Gastrocnemius medialis (tissue), 4 donors: Measurements from ENCODE around the gene NPAS3. TPM values are rescaled to one million over a fixed set of nuclear protein-coding genes. Genes with fewer than 3 reads are reported as not detected.

Experiments used
- ATAC-seq, 2 donors: fragments of 150-250 bp; one replicate each; pipeline ENCODE4 v1.9.1; 2016
- DNase-seq, 2 donors: peaks; one replicate each; pipeline ENCODE4 v3.0.0-alpha.2; 2019
- H3K27ac ChIP-seq, 4 donors: fragments of 200-600 bp; sonication (generic); 1 replicate in 1 of 4; 2 replicates in 3 of 4; pipeline ENCODE4 v1.5.1; 2016 to 2018; ENCODE audit warnings: mild to moderate bottlenecking in 2 of 4, moderate library complexity in 1 of 4
- H3K27me3 ChIP-seq, 3 donors: fragments of 200-600 bp; sonication (generic) in 2 of 3; 1 replicate in 1 of 3; 2 replicates in 2 of 3; pipeline versions ENCODE4 v1.5.1 to v1.6.0; 2016 to 2019; ENCODE audit warnings: mild to moderate bottlenecking in 1 of 3, moderate library complexity in 1 of 3
- H3K36me3 ChIP-seq, 2 donors: fragments of 200-600 bp; sonication (generic) in 1 of 2; one replicate each; pipeline ENCODE4 v1.5.1; 2017 to 2018
- H3K4me1 ChIP-seq, 2 donors: fragments of 200-600 bp; sonication (generic) in 1 of 2; one replicate each; pipeline ENCODE4 v1.5.1; 2016 to 2017; ENCODE audit warnings: mild to moderate bottlenecking in 2 of 2
- H3K4me3 ChIP-seq, 4 donors: fragments of 200-600 bp; sonication (generic) in 3 of 4; 1 replicate in 1 of 4; 2 replicates in 3 of 4; pipeline ENCODE4 v1.5.1; 2016 to 2019; ENCODE audit warnings: mild to moderate bottlenecking in 2 of 4
- H3K9me3 ChIP-seq, 3 donors: fragments of 200-600 bp; sonication (generic) in 2 of 3; 1 replicate in 1 of 3; 2 replicates in 2 of 3; pipeline ENCODE4 v1.5.1; 2016 to 2019
- CTCF ChIP-seq, 5 experiments: fragments of 450-650 bp in 3 of 5; fragments of 200-600 bp in 2 of 5; sonication (generic) in 2 of 5; IDR thresholded peaks in 4 of 5; conservative IDR thresholded peaks in 1 of 5; 1 replicate in 4 of 5; 2 replicates in 1 of 5; pipeline ENCODE4 v1.5.1; 2016 to 2019; ENCODE audit warnings: antibody characterized with exemption in 5 of 5, mild to moderate bottlenecking in 3 of 5, moderate library complexity in 3 of 5
- POLR2A ChIP-seq, 2 donors: fragments of 450-650 bp; IDR thresholded peaks; one replicate each; pipeline ENCODE4 v1.6.1; 2017; ENCODE audit warnings: antibody characterized with exemption in 2 of 2, mild to moderate bottlenecking in 2 of 2, moderate library complexity in 2 of 2
- in situ Hi-C, 4 donors: fragments of 200-750 bp; cut with MboI; loops; one replicate each; pipeline versions ENCODE4 v1.15.0 to v1.8.0; 2017; ENCODE audit warnings: low sequenced_read_pairs in 4 of 4
- intact Hi-C: fragments of 100-400 bp; cut with DNase I; formaldehyde crosslinking; loops from one replicate; pipeline ENCODE4 v1.15.1; 2023; ENCODE audit warnings: low total_unique reads
- total RNA-seq, 4 donors: library from RNA; depleted of rRNA; stranded (reverse); fragments of >200 nt; gene quantifications; one replicate each; pipeline versions ENCODE4 v1.1.0 to v1.2.3, GENCODE V29; 2016

NPAS3 gene
- total RNA-seq, 4 donors from 2014 or later = 0.82 to 1.00 TPM; not detected in 2

DNA sequence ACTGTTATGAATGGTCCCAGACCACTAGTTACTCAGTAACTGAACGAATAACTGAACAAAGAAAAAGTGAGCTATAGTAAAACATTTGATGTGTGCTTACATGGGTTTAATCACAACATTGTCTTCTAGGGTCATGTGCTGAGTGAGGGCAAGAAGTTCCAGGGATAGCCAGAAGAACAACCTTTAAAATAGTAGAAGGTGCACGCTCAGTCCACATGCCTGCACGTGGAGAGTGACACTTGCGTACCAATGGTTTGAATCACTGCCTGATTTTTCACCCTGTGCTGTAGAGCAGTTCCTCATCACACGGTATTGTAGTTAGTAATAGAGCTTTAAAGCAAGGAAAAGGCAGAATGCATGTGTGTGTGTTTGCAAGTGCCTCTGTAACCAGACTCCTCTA, 788.0 kb downstream of the NPAS3 start:
- Histone ChIP-seq H3K4me3 (no peak overlapping the region), H3K27ac (no peak overlapping the region), H3K4me1 (no peaks in the 10 kb centered on the region), H3K36me3 (no peaks in the 10 kb centered on the region), H3K9me3 (no peaks in the 10 kb centered on the region), H3K27me3 (no peaks in the 10 kb centered on the region)
- in situ Hi-C loops (no loop called here), intact Hi-C loops (no loop called here)
- TF ChIP-seq CTCF (IDR thresholded peaks at IDR 0.05 in 4 of 5, conservative IDR thresholded peaks at IDR 0.05 in 1 of 5) (no peak), POLR2A (IDR thresholded peaks at IDR 0.05) (no peak)
- DNase-seq (no peak), ATAC-seq (no peak)

DNA sequence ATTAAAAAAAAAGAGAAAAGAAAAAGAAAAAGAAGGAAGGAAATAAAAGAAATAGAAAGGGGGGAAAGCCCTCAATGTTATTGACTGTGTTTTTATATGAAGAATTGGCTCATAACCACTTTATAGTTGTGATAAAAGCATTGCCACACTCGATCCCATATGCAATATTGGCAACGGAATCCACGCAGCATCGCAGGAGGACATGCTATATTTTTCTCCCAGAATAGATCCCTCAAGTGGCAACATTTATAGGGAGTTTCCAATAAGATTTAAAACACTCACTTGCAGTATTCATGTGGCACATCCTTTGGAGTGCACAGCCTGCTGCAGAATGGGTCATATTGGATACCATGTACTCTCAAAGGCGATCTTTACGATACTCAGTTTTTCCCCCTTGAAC, 788.9 kb downstream of the NPAS3 start:
- H3K27me3 ChIP-seq = no peaks in the 10 kb centered on the region
- in situ Hi-C loops = no loop called here
- no peak for ATAC-seq
- no peak overlapping the region for H3K27ac ChIP-seq
- H3K4me3 ChIP-seq = no peak overlapping the region
- intact Hi-C loops = no loop called here
- no peaks in the 10 kb centered on the region for H3K9me3 ChIP-seq
- H3K36me3 ChIP-seq = no peaks in the 10 kb centered on the region
- no peaks in the 10 kb centered on the region for H3K4me1 ChIP-seq
- TF ChIP-seq POLR2A (IDR thresholded peaks at IDR 0.05) = no peak
- no peak for TF ChIP-seq CTCF (IDR thresholded peaks at IDR 0.05 in 4 of 5, conservative IDR thresholded peaks at IDR 0.05 in 1 of 5)
- no peak for DNase-seq

- Histone ChIP-seq H3K4me3 (no peak overlapping the region), H3K9me3 (no peaks in the 10 kb centered on the region), H3K27ac (no peak overlapping the region), H3K36me3 (no peaks in the 10 kb centered on the region), H3K4me1 (no peaks in the 10 kb centered on the region), H3K27me3 (no peaks in the 10 kb centered on the region)
- DNase-seq = no peak
- in situ Hi-C loops (no loop called here), intact Hi-C loops (no loop called here)
- ATAC-seq = no peak
- TF ChIP-seq POLR2A (IDR thresholded peaks at IDR 0.05) (no peak), CTCF (IDR thresholded peaks at IDR 0.05 in 4 of 5, conservative IDR thresholded peaks at IDR 0.05 in 1 of 5) (no peak)
Observed at GRCh38 chr14:33728010-33728498, 789.4 kb downstream of the NPAS3 start.

- Histone ChIP-seq H3K4me1 (no peaks in the 10 kb centered on the region), H3K36me3 (no peaks in the 10 kb centered on the region), H3K4me3 (no peak overlapping the region), H3K9me3 (no peaks in the 10 kb centered on the region), H3K27ac (no peak overlapping the region), H3K27me3 (no peaks in the 10 kb centered on the region)
- intact Hi-C loops = no loop called here
- TF ChIP-seq POLR2A (IDR thresholded peaks at IDR 0.05) (no peak), CTCF (IDR thresholded peaks at IDR 0.05 in 4 of 5, conservative IDR thresholded peaks at IDR 0.05 in 1 of 5) (no peak)
- in situ Hi-C loops = no loop called here
- ATAC-seq (no peak), DNase-seq (no peak)
Observed at GRCh38 chr14:33730156-33730555, 791.5 kb downstream of the NPAS3 start.

DNA sequence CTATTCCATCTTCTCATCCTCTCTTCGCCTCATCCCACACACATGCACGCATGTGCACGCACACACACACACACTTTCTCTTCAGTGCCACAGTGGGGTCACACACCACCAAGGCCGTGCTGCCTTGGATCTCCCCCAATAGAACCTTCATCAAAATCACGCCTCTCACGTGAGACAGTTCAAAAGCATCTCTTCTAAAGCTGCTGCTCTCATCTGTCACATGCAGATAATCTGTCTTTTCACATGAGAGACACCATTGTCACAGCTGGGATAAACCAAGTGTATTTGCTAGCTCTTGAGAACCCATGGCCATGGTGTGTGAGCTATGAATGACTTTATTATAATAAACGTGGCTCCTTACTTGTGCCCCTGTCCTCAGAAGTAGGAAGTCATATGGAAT, 793.5 kb downstream of the NPAS3 start:
- Histone ChIP-seq H3K4me3 (no peak overlapping the region), H3K4me1 (no peaks in the 10 kb centered on the region), H3K27ac (no peak overlapping the region), H3K9me3 (no peaks in the 10 kb centered on the region), H3K36me3 (no peaks in the 10 kb centered on the region), H3K27me3 (no peaks in the 10 kb centered on the region)
- ATAC-seq (no peak), DNase-seq (no peak)
- no peak for TF ChIP-seq CTCF (IDR thresholded peaks at IDR 0.05 in 4 of 5, conservative IDR thresholded peaks at IDR 0.05 in 1 of 5)
- no peak for TF ChIP-seq POLR2A (IDR thresholded peaks at IDR 0.05)
- intact Hi-C loops = no loop called here
- in situ Hi-C loops = no loop called here
